WTC11 (cell line): ENCODE measurements around the gene SMIM12. TPM values are rescaled to one million over a fixed set of nuclear protein-coding genes. Genes with fewer than 3 reads are reported as not detected.

Source experiments
- ATAC-seq: fragments of 200-7000 bp; cut with Tn5 transposase; 2 replicates; pipeline ENCODE4 v1.10.0; 2021; ENCODE audit warnings: mild to moderate bottlenecking, moderate library complexity
- CTCF ChIA-PET: fragments of 300-600 bp; sonication (Branson Sonifier 250); formaldehyde crosslinking; loops from one replicate; lab custom pipeline; 2021; ENCODE audit warnings: antibody characterized with exemption; lab: Charles Lee
- POLR2A ChIA-PET: fragments of 350-600 bp; sonication (Branson Sonifier 250); formaldehyde crosslinking; loops from one replicate; lab custom pipeline; 2021; ENCODE audit warnings: antibody characterized with exemption; lab: Charles Lee
- DNase-seq: peaks from one replicate; pipeline ENCODE4 v3.0.0; 2021; ENCODE audit warnings: low spot score
- H3K27ac Mint-ChIP-seq: 2 replicates; pipeline ENCODE4 v1.8.0; 2021; ENCODE audit warnings: mixed read lengths
- H3K27me3 Mint-ChIP-seq: 2 replicates; pipeline ENCODE4 v1.8.0; 2021; ENCODE audit warnings: low read depth, mild to moderate bottlenecking, moderate library complexity, mixed read lengths
- H3K36me3 Mint-ChIP-seq: 2 replicates; pipeline ENCODE4 v1.8.0; 2021; ENCODE audit warnings: mixed read lengths
- H3K4me1 Mint-ChIP-seq: 2 replicates; pipeline ENCODE4 v1.8.0; 2022; ENCODE audit warnings: mixed read lengths
- H3K4me3 Mint-ChIP-seq: 2 replicates; pipeline ENCODE4 v1.8.0; 2021; ENCODE audit warnings: mild to moderate bottlenecking, moderate library complexity, mixed read lengths
- H3K9me3 Mint-ChIP-seq: 2 replicates; pipeline ENCODE4 v1.8.0; 2021; ENCODE audit warnings: mixed read lengths
- AFF4 ChIP-seq: sonication (generic); formaldehyde crosslinking; IDR thresholded peaks from 2 replicates; pipeline ENCODE4 v1.8.1; 2023; ENCODE audit warnings: mild to moderate bottlenecking, missing genetic modification reagents, borderline replicate concordance
- CREB1 ChIP-seq: sonication (generic); formaldehyde crosslinking; IDR thresholded peaks from 2 replicates; pipeline ENCODE4 v1.8.0; 2023; ENCODE audit warnings: mild to moderate bottlenecking, missing genetic modification reagents
- ELF4 ChIP-seq: sonication (generic); formaldehyde crosslinking; IDR thresholded peaks from 2 replicates; pipeline ENCODE4 v1.8.1; 2022; ENCODE audit warnings: low read depth, mild to moderate bottlenecking, moderate library complexity, missing genetic modification reagents
- FOXJ3 ChIP-seq: sonication (generic); formaldehyde crosslinking; IDR thresholded peaks from 2 replicates; pipeline ENCODE4 v1.9.0; 2021; ENCODE audit warnings: missing genetic modification reagents, mild to moderate bottlenecking, borderline replicate concordance
- FOXP1 ChIP-seq: sonication (generic); formaldehyde crosslinking; IDR thresholded peaks from 2 replicates; pipeline ENCODE4 v1.8.0; 2022; ENCODE audit warnings: missing genetic modification reagents, mild to moderate bottlenecking, moderate library complexity, borderline replicate concordance
- GRHL2 ChIP-seq: fragments of 250-450 bp; sonication (Bioruptor Pico); IDR thresholded peaks from 2 replicates; pipeline ENCODE4 v1.8.0; 2022; ENCODE audit warnings: mild to moderate bottlenecking, moderate library complexity; ENCODE audit not compliant: insufficient replicate concordance, severe bottlenecking
- GTF2I ChIP-seq: fragments of 250-450 bp; sonication (Bioruptor Pico); conservative IDR thresholded peaks from 2 replicates; pipeline ENCODE4 v1.4.0; 2021; ENCODE audit warnings: mild to moderate bottlenecking
- HMGXB4 ChIP-seq: sonication (generic); formaldehyde crosslinking; IDR thresholded peaks from 2 replicates; pipeline ENCODE4 v1.8.1; 2023; ENCODE audit warnings: mild to moderate bottlenecking, moderate library complexity, missing genetic modification reagents
- MXD4 ChIP-seq: fragments of 250-450 bp; sonication (Bioruptor Pico); IDR thresholded peaks from 2 replicates; pipeline ENCODE4 v1.8.0; 2021; ENCODE audit warnings: mild to moderate bottlenecking, moderate library complexity, borderline replicate concordance
- NR3C1 ChIP-seq: sonication (generic); formaldehyde crosslinking; conservative IDR thresholded peaks from 2 replicates; pipeline ENCODE4 v1.8.1; 2023; ENCODE audit warnings: low read depth, mild to moderate bottlenecking, missing genetic modification reagents
- OVOL2 ChIP-seq: fragments of 250-450 bp; sonication (Bioruptor Pico); IDR thresholded peaks from 2 replicates; pipeline ENCODE4 v1.9.0; 2021; ENCODE audit warnings: mild to moderate bottlenecking, borderline replicate concordance
- PREB ChIP-seq: sonication (generic); formaldehyde crosslinking; IDR thresholded peaks from 2 replicates; pipeline ENCODE4 v1.8.1; 2022; ENCODE audit warnings: mild to moderate bottlenecking, missing genetic modification reagents, moderate library complexity, borderline replicate concordance
- RORB ChIP-seq: fragments of 250-450 bp; sonication (Bioruptor Pico); IDR thresholded peaks from 2 replicates; pipeline ENCODE4 v1.9.0; 2021; ENCODE audit warnings: mild to moderate bottlenecking
- SMAD4 ChIP-seq: sonication (generic); formaldehyde crosslinking; IDR thresholded peaks from 2 replicates; pipeline ENCODE4 v1.8.0; 2022; ENCODE audit warnings: mild to moderate bottlenecking, missing genetic modification reagents
- SOX15 ChIP-seq: fragments of 250-450 bp; sonication (Bioruptor Pico); IDR thresholded peaks from 2 replicates; pipeline ENCODE4 v1.9.0; 2021; ENCODE audit warnings: mild to moderate bottlenecking
- TEAD1 ChIP-seq: sonication (generic); formaldehyde crosslinking; IDR thresholded peaks from 2 replicates; pipeline ENCODE4 v1.8.0; 2022; ENCODE audit warnings: mild to moderate bottlenecking, missing genetic modification reagents
- USF1 ChIP-seq: sonication (generic); formaldehyde crosslinking; IDR thresholded peaks from 2 replicates; pipeline ENCODE4 v1.8.0; 2022; ENCODE audit warnings: mild to moderate bottlenecking, missing genetic modification reagents
- ZBTB21 ChIP-seq: sonication (generic); formaldehyde crosslinking; IDR thresholded peaks from 2 replicates; pipeline ENCODE4 v1.8.1; 2023; ENCODE audit warnings: mild to moderate bottlenecking, missing genetic modification reagents, borderline replicate concordance
- ZNF121 ChIP-seq: sonication (generic); formaldehyde crosslinking; IDR thresholded peaks from 2 replicates; pipeline ENCODE4 v1.8.0; 2023; ENCODE audit warnings: missing genetic modification reagents
- ZNF138 ChIP-seq: sonication (generic); formaldehyde crosslinking; conservative IDR thresholded peaks from 2 replicates; pipeline ENCODE4 v1.8.1; 2022; ENCODE audit warnings: mild to moderate bottlenecking, moderate library complexity, missing genetic modification reagents
- ZNF232 ChIP-seq: sonication (generic); formaldehyde crosslinking; IDR thresholded peaks from 2 replicates; pipeline ENCODE4 v1.8.0; 2022; ENCODE audit warnings: mild to moderate bottlenecking, missing genetic modification reagents
- ZNF281 ChIP-seq: sonication (generic); formaldehyde crosslinking; IDR thresholded peaks from 2 replicates; pipeline ENCODE4 v1.8.0; 2023; ENCODE audit warnings: mild to moderate bottlenecking, missing genetic modification reagents
- total RNA-seq: library from RNA; stranded (reverse); gene quantifications from 3 replicates; pipeline ENCODE4 v1.2.3, GENCODE V29; 2021

The SMIM12 gene
- total RNA-seq, 1 experiment from 2014 or later: 34.6 TPM

- no peak for TF ChIP-seq CREB1
- no peak for TF ChIP-seq USF1 (CRISPR knock-in tag)
- no peak for TF ChIP-seq SMAD4
- no peak for TF ChIP-seq ZNF138
These were observed 9.2 kb downstream of the SMIM12 start (continued) for GRCh38 chr1:34850382-34850781.

- peaks cover 10% of the 10 kb centered on the region for H3K36me3 Mint-ChIP-seq
- H3K9me3 Mint-ChIP-seq: no peaks in the 10 kb centered on the region
- H3K4me1 Mint-ChIP-seq: peaks cover 51% of the 10 kb centered on the region
- H3K4me3 Mint-ChIP-seq: no peak overlapping the region; the same call in 1 of the 2 replicates
- H3K27me3 Mint-ChIP-seq: no peaks in the 10 kb centered on the region
- TF ChIP-seq USF1 (CRISPR knock-in tag) (no peak), ZNF121 (no peak), GRHL2 (no peak), ZNF232 (CRISPR knock-in tag) (no peak), MXD4 (CRISPR knock-in tag) (no peak), SOX15 (CRISPR knock-in tag) (no peak), FOXP1 (no peak), ZBTB21 (CRISPR knock-in tag) (no peak), GTF2I (CRISPR knock-in tag) (no peak)
- ChIA-PET CTCF (interaction anchor here (1.0 to 2.0 kb wide), 2 partner anchors 13 to 61 kb away, joined by 3 to 6 read pairs; partner anchors contain the start of gene SMIM12), POLR2A (no interaction called here)
- ATAC-seq: no peak
- no peak for DNase-seq
- no peak overlapping the region for H3K27ac Mint-ChIP-seq
These were observed 12.5 kb downstream of the SMIM12 start for GRCh38 chr1:34847094-34847493.

- no peak overlapping the region for H3K27ac Mint-ChIP-seq
- no peak for DNase-seq
- no peak overlapping the region for H3K4me3 Mint-ChIP-seq
- H3K27me3 Mint-ChIP-seq: no peaks in the 10 kb centered on the region
- no peaks in the 10 kb centered on the region for H3K9me3 Mint-ChIP-seq
- peaks cover 51% of the 10 kb centered on the region for H3K4me1 Mint-ChIP-seq
- TF ChIP-seq TEAD1 (CRISPR knock-in tag): no peak
- TF ChIP-seq NR3C1 (CRISPR knock-in tag): no peak
- TF ChIP-seq RORB: no peak
- no peak for TF ChIP-seq OVOL2 (CRISPR knock-in tag)
- no peak for TF ChIP-seq AFF4 (CRISPR knock-in tag)
- TF ChIP-seq HMGXB4: no peak
- no peak for TF ChIP-seq FOXJ3 (CRISPR knock-in tag)
- no peak for TF ChIP-seq ELF4 (CRISPR knock-in tag)
- TF ChIP-seq FOXP1: no peak
- no peak for TF ChIP-seq PREB (CRISPR knock-in tag)
- TF ChIP-seq SOX15 (CRISPR knock-in tag): no peak
- no peak for TF ChIP-seq ZNF281 (CRISPR knock-in tag)
- no peak for TF ChIP-seq GTF2I (CRISPR knock-in tag)
- ChIA-PET CTCF (interaction anchor here (1.0 kb wide), 1 partner anchor 13 kb away, joined by 3 read pairs; the partner anchor contains the start of gene SMIM12), POLR2A (no interaction called here)
- peaks cover 10% of the 10 kb centered on the region for H3K36me3 Mint-ChIP-seq
- ATAC-seq: no peak
These were observed 13.3 kb downstream of the SMIM12 start for GRCh38 chr1:34846265-34846664.
